HFF-Myc (cell line): ENCODE measurements around the gene NKX2-1.

ENCODE experiments used
- DNase-seq: peaks from one replicate; pipeline ENCODE4 v3.0.0-alpha.2; 2011; ENCODE audit warnings: low read depth; ENCODE audit errors: extremely low read depth
- H3K4me3 ChIP-seq: replicated peaks from 2 replicates; pipeline ENCODE4 v1.5.1; 2011; ENCODE audit warnings: low read depth, mild to moderate bottlenecking, control low read depth, low read length
- CTCF ChIP-seq: IDR thresholded peaks from 2 replicates; pipeline ENCODE4 v1.5.1; 2012; ENCODE audit warnings: mild to moderate bottlenecking, low read depth, low read length, control low read depth; ENCODE audit errors: missing control alignments

The NKX2-1 gene

DNA sequence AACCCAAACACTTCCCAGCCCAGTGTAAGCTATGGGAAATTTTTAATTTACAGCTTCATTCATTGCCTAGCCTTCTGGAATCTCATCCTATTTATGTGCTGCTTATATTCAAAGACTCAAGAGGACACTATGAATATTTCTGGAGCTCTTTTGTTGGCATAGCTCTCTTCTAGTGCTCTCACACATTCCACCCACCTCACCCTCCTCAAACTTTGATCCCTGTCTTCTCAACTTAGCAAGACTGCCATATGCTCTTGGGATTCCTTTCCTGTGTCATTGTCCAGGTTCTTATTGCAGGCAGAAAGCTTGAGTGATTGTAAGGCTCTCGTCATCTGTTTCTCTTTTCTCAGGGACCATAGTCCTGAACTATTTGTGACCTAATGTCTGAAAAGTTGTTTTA, 18.0 kb upstream of the NKX2-1 start:
- no peak for TF ChIP-seq CTCF
- H3K4me3 ChIP-seq: no peak overlapping the region
- no peak for DNase-seq

GRCh38 chr14:36529062-36529461, 9.0 kb upstream of the NKX2-1 start:
- no peak for DNase-seq
- no peak overlapping the region for H3K4me3 ChIP-seq
- no peak for TF ChIP-seq CTCF

- no peak overlapping the region for H3K4me3 ChIP-seq
These were observed 5.7 kb upstream of the NKX2-1 start for GRCh38 chr14:36525746-36526099.

DNA sequence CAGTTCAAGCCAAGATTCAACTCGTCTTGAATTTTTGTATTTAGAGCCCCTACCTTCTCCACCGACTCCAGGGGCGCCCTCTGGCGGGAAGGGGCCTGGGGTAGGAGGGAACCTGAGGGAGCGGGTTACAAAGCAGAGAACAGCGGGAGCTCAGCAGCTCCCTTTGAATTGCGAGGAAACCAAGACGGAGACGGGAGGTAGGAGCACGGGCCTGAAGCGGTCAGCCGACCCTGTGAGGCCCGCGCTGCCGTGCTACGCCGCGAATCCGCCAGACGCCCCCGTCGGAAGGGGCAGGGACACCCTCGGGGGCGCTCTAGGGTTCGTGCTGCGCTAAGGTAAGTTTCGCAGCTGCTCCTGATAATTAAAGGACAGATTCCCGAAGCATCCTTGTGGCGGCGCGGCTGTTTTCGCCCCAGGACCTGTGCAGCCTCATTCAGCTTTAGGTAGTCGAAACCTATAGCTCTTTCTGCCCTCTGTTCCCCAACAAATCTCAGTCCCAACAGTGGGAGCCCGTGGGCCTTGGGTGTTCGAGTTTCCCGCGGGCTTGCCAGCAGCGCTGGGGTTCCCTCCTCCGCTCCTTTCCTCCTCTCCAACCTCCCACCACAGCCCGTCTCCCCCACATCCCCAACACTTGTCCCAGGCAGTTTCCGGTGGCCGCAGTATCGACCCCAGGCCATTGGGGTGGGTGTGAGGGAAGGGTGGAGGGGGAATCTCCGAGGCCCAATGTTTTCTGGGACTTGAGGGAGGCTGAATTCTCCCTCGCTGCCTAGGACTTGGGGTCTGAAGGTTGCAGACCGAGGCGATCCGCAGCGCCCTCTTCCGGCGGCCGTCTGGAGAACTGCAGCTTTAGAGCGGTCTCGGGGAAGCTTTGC, 5.1 kb upstream of the NKX2-1 start:
- H3K4me3 ChIP-seq: no peak overlapping the region
- no peak for DNase-seq

More at GRCh38 chr14:36525746-36526099, 5.7 kb upstream of the NKX2-1 start:
- no peak for DNase-seq
- TF ChIP-seq CTCF: no peak

DNA sequence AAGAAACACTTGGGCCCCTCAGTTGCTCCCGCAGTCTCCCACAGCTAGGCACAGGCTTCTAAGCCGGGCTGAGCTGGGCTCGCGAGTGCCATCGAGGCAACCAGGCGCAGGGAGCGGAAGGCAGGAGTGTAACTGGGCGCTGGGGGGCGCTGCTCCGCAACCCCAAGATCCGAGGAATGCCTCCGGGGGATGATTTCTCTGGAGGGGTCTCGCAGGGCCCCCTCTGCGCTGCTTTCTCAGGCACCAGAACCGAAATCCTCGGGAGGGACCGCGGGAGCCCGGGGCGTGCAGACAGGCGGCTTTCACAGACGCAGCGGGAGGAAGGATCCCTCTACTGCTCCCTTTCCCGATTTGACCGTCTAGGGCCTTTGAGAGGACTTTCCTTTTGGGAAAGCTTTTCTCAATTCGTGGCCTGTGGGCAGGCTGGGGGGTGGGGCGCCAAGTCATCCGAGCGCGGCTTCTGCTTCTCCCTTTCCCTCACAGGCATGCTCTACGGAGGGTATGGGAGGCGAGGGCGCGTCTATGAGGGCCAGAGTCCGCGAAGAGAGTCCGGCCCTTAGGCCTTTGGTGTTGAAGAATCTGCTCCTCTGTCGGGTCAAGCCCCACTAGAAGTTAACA, 4.3 kb upstream of the NKX2-1 start:
- no peak overlapping the region for H3K4me3 ChIP-seq
- no peak for DNase-seq
- no peak for TF ChIP-seq CTCF

More for the DNA sequence above, 5.1 kb upstream of the NKX2-1 start:
- peak; percentile 68 for TF ChIP-seq CTCF

GRCh38 chr14:36522972-36523715, 3.1 kb upstream of the NKX2-1 start:
- TF ChIP-seq CTCF: no peak
- no peak for DNase-seq
- H3K4me3 ChIP-seq: no peak overlapping the region
